Measurements from ENCODE around the gene VCAN.

VCAN gene

DNA sequence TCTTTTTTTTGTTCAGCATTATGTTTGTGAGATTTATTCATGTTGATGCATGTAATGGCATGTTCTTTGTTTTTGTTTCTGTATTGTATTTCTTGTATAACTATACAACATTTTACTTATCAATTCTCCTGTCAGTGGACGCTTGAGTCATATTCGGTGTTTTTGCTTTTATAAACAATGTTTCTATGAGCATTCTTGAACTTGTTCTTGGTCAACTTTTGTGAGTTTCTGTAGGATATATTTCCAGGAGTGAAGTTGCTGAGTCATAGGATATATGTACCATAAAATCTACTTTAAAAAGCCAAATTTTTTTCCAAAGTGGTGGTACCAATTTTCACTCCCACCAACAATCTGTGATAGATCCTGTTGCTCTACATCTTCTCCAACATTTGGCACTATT is 104.8 kb downstream of the VCAN start:
- no peak for DNase-seq

DNA sequence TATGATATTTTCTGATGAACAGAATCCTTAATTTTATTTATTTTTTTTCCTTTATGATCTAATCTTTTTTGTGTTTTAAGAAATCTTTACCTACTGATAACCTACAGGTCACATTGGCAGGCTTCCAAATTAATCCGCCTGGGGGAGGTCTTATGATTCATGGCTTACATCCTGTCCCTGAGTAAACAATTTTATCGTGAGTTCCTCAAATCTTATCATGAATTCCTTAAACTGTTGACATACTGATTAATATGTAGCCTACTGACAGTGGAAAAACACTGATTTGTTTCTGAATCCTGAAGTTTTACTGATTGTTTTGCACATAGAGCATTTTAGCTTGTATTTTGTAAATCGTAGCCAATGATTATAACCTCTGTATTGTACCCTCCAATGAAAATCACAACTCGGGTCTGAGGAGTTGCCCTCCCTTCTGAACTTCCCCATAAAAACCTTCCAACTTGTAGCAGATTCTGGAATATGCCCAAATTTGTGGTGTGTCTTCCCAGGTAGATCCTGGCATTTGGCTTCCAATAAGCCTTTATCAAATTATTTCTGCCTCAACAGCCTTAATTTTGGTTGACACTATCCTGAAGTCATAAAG is 105.6 kb downstream of the VCAN start:
- no peak for DNase-seq

DNA sequence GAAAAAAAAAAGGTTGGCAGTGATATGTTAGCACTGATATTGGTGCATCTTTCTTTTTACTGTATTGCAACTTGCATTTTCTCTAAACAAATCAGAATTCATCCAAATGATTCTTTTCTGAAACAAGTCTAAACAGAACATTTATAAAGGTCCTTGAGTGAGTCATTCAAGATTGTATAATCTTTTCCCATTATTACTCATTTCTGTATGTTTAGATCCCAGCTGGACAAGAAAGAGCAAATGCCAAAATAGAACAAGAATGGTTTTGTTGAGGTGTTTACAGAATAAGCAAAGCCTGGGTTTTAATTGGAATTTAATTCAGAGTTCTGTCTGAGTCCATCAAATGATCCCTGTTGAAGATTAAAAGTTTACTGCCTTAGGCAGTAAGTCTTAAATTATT is 112.3 kb downstream of the VCAN start:
- no peak for DNase-seq

DNA sequence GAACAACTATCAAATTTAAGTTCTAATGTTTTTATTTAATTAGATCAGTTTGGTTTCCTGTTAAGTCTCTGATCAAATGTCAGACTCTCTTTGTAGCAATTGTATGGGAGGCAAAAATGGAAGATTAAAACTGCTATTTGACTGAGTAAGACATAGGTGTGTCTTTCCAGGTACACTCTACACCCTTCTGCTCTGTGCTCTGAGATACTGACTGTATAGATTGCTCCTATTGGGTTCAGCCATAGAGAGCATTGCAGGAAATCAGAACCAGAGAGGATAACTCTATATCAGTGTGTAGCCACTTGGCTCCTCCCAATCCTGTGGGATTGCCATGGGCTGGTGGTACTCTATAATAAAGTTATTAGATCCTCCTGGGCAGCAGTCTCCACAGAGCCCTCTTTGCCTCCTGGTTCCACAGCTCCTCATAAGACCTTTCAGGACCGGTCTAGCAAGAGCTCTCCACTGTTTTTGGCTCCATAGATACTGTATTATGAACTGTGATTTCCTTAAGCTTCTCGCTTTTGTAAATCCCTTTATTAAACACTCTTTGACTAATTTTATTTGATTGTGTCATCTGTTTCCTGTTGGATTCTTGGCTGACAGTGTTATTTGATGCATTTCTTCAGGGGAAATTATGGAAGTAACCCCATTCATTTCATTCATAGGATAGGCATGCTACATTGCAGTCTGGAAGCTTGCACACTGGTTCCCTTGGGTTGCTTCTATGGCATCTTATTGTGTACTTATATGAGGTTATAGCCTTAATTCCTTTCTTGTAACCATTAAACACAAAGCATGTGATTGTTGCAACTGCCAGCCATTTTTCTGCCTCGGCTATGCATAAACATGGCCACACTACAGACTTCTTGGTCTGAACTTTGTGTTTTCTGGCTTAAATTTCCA is 115.6 kb downstream of the VCAN start:
- DNase-seq = no peak

DNA sequence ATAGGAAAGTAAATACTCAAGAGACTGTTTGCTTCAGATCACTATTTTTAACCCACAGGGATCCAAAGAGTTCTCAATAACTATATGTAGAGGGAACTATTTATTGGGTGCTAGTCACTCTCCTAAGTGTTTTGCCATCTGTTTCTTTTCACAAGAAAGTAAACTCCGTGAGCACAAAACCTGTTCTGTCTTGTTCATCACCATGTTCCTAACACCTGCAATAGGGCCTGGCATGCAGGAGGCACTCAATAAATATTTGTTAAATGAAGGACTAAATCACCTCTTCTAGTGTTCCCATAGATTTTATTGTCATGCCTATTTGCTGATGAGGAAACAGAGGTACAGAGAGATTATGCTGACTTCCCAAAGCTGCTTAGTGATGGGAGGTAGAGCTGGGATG is 118.2 kb downstream of the VCAN start:
- no peak for DNase-seq

DNA sequence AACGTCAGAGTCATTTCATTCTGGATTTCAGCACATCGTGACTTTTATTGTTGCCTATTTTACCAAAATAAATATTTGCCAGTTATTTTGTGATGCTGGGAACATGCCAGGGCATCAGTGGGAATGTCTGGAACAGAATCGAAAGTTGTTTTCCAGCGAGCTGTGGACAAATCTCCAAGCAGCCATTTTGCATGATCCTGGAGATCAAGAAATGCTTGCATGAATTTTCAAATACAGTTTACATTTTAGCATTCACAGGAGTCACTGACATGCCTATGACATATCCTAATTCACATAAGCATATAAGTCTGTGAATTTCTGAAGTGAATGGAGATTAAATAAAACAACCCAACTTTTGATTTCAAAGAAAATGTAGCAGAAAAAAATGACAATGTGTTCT is 119.4 kb downstream of the VCAN start:
- no peak for DNase-seq

DNA sequence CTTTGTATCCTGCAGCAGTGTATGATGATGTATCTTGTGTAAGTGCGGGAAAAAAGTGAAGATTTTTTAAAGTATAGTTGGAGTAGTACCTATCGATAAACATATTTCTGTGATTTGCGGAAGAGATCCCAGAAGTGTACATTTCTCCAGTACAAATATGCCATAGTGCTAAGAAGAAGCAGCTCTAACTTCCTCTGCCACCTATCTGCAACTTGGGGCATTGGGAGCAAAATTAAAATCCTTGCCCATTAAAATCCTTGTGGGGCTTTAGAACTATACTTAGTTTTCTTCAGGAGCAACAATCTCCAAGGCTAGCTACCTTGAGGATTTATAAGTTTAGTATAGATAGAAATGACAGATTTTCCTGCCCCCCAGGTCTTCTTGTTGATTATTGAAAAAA is 123.7 kb downstream of the VCAN start:
- DNase-seq = no peak

DNA sequence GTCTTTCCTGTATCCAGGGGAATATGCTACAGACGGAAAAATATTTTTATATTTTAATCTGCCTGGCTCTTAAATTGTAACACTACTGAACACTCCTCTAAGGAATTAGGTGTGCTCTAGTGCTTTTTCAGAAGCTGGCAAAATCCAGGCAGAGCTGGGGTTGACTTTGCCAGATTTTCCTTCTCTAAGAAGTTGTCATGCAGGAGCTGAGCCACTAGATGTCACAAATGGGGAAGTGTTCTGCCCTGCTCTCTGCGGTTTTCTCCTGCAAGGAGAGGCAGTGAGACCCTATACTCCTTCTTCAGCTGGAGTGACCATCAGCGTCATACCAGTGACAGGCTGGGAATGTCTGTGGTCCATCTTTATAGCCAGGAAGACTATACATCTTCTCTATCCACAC is 136.6 kb downstream of the VCAN start:
- DNase-seq = peak; percentile 46

DNA sequence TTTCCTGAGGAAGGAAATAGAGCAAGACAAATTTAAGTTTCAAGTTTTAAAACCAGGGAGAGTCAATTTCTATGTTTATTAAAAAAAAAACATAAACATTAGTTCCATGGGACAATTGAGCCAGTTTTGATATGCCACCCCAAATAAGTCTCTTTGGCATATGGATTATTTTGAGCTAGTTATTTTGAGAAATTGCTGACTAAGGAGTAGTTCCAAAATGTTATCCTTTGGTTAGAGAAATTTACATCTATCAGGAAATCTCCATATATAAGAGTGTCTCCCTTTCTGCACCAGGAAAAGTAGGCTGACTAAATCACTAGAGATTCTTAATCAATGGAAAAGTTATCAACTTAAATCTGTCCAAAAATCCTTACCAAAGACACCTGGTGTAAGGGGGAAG is 143.3 kb downstream of the VCAN start:
- DNase-seq = no peak

DNA sequence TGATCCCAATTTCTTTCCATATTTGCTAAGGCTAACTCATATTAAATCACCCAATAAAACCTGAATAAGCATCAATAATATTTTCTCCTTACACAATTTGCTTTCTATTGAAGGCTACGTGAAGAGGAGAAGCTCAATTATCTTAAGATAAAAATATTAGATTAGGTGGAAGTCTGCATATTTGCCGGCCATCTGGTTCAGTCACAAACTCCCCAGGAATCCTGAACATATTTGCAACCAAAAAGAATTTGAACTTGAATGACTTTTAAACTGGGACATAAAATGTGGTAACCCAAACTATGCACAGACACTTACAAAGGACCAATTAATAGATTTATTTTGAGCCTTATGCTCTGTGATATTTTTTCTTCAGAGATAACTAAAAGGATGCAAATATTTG is 156.8 kb downstream of the VCAN start:
- DNase-seq = no peak

Data from right hindlimb (tissue), 1 donor.